Endothelial cell (in vitro differentiated cells): ENCODE results near the gene FN3K. TPM values are rescaled to one million over a fixed set of nuclear protein-coding genes. Genes with fewer than 3 reads are reported as not detected.
A peak's percentile ranks its signal among the peaks of the same experiment; 100 is the strongest.

Experiments used
- DNase-seq: peaks from one replicate; pipeline ENCODE4 v3.0.0; 2021; ENCODE audit warnings: low spot score
- H3K27ac Mint-ChIP-seq: one replicate; pipeline ENCODE4 v1.8.0; 2021; ENCODE audit warnings: mixed read lengths, inconsistent platforms; ENCODE audit not compliant: unreplicated experiment
- H3K27me3 Mint-ChIP-seq: one replicate; pipeline ENCODE4 v1.8.0; 2021; ENCODE audit warnings: mild to moderate bottlenecking, moderate library complexity, mixed read lengths, inconsistent platforms; ENCODE audit not compliant: unreplicated experiment
- H3K36me3 Mint-ChIP-seq: one replicate; pipeline ENCODE4 v1.8.0; 2021; ENCODE audit warnings: mild to moderate bottlenecking, low read depth, mixed read lengths, inconsistent platforms; ENCODE audit not compliant: unreplicated experiment
- H3K4me1 Mint-ChIP-seq: one replicate; pipeline ENCODE4 v1.8.0; 2021; ENCODE audit warnings: mild to moderate bottlenecking, mixed read lengths, inconsistent platforms; ENCODE audit not compliant: unreplicated experiment
- H3K4me3 Mint-ChIP-seq: one replicate; pipeline ENCODE4 v1.8.0; 2021; ENCODE audit warnings: mild to moderate bottlenecking, mixed read lengths, inconsistent platforms; ENCODE audit not compliant: unreplicated experiment
- H3K9me3 Mint-ChIP-seq: one replicate; pipeline ENCODE4 v1.8.0; 2021; ENCODE audit warnings: mixed read lengths, inconsistent platforms; ENCODE audit not compliant: unreplicated experiment
- CTCF ChIP-seq: fragments of 200-600 bp; sonication (generic); IDR thresholded peaks from one replicate; pipeline ENCODE4 v1.5.0; 2021; ENCODE audit warnings: antibody characterized with exemption; ENCODE audit not compliant: unreplicated experiment
- total RNA-seq: library from RNA; stranded (reverse); fragmentation: NEBNext Ultra II Directional; extraction: Animal tissue kit (Norgen Biotek cat#: 25700); gene quantifications from one replicate; pipeline ENCODE4 v1.2.1, GENCODE V29; 2021; ENCODE audit not compliant: unreplicated experiment

FN3K gene
- total RNA-seq, 1 donor from 2014 or later, result 10.6 TPM

- Mint-ChIP-seq H3K27me3 (peaks cover 26% of the 10 kb centered on the region), H3K36me3 (peaks cover 5% of the 10 kb centered on the region), H3K4me3 (peak within 1 kb of the TSS; percentile 96), H3K27ac (no peak within 1 kb of the TSS), H3K4me1 (peaks cover 4% of the 10 kb centered on the region), H3K9me3 (peaks cover 8% of the 10 kb centered on the region)
- DNase-seq, result peak; percentile 99
- TF ChIP-seq CTCF, result no peak
Observed at GRCh38 chr17:82698065-82698973, 37.1 kb upstream of the FN3K start, which contains the start of gene RAB40B. Gene RAB40B (minus strand): TSS chr17:82698698. CDS start chr17:82698596, 102 bp downstream.

- peaks cover 5% of the 10 kb centered on the region for H3K9me3 Mint-ChIP-seq
- no peak for TF ChIP-seq CTCF
- no peak for DNase-seq
- peaks cover 24% of the 10 kb centered on the region for H3K27me3 Mint-ChIP-seq
- H3K4me1 Mint-ChIP-seq, result peaks cover 4% of the 10 kb centered on the region
- peak overlapping the region; percentile 96 for H3K4me3 Mint-ChIP-seq
- peaks cover 5% of the 10 kb centered on the region for H3K36me3 Mint-ChIP-seq
- H3K27ac Mint-ChIP-seq, result no peak overlapping the region
Observed at GRCh38 chr17:82698974-82699442, 36.4 kb upstream of the FN3K start.

GRCh38 chr17:82699551-82699950, 35.9 kb upstream of the FN3K start:
- H3K36me3 Mint-ChIP-seq, result peaks cover 3% of the 10 kb centered on the region
- no peak for DNase-seq
- no peak for TF ChIP-seq CTCF
- peaks cover 20% of the 10 kb centered on the region for H3K27me3 Mint-ChIP-seq
- H3K4me1 Mint-ChIP-seq, result peaks cover 4% of the 10 kb centered on the region
- no peak overlapping the region for H3K27ac Mint-ChIP-seq
- H3K9me3 Mint-ChIP-seq, result peaks cover 3% of the 10 kb centered on the region
- H3K4me3 Mint-ChIP-seq, result peak overlapping the region; percentile 96

GRCh38 chr17:82702231-82702927, 33.0 kb upstream of the FN3K start:
- no peak overlapping the region for H3K4me3 Mint-ChIP-seq
- DNase-seq, result no peak
- TF ChIP-seq CTCF, result no peak
- H3K27me3 Mint-ChIP-seq, result peaks cover 17% of the 10 kb centered on the region
- H3K4me1 Mint-ChIP-seq, result peaks cover 4% of the 10 kb centered on the region
- H3K36me3 Mint-ChIP-seq, result no peaks in the 10 kb centered on the region
- H3K27ac Mint-ChIP-seq, result no peak overlapping the region
- no peaks in the 10 kb centered on the region for H3K9me3 Mint-ChIP-seq
